ENCODE measurements around the gene PRDM16. TPM values are rescaled to one million over a fixed set of nuclear protein-coding genes. Genes with fewer than 3 reads are reported as not detected.

PRDM16 gene
- total and polyA plus RNA-seq, 2 of the 8 experiments (the other 6 are each of a cell fraction or from before 2014, with no cell fraction given), result 0.39 to 0.43 TPM

- WGBS, 2 experiments (ENCODE audit: extremely low coverage in 1 of 2, insufficient coverage in 1 of 2, insufficient read length in 1 of 2, insufficient replicate concordance in 2 of 2, low coverage in 1 of 2, low lambda C conversion rate in 2 of 2, missing lambda C conversion rate in 1 of 2), result 92% methylated on average over 17 of the region's 19 CpGs; no CpG with 5 or more reads in 1 of the 2 experiments
- ChIA-PET CTCF (ENCODE audit: partially characterized antibody) (interaction anchor here (1.0 kb wide), 1 partner anchor 134 kb away, joined by 3 read pairs; no protein-coding TSS in a partner anchor), POLR2A (ENCODE audit: partially characterized antibody) (no interaction called here)
- H2AK5ac ChIP-seq (ENCODE audit: low read depth, low read length), result no peak overlapping the region
- H2BK12ac ChIP-seq (ENCODE audit: low read depth, low read length), result no peak overlapping the region
- DNase-seq (ENCODE audit: low read depth in 1 of 2, low spot score in 2 of 2) (no peak), FAIRE-seq (no peak)
- H3K36me3 ChIP-seq (ENCODE audit: control insufficient read depth in 2 of 4, insufficient read depth in 4 of 4, low read length in 3 of 4), result no peaks in the 10 kb centered on the region
- no peak overlapping the region for H2BK120ac ChIP-seq (replicated peaks; ENCODE audit: low read depth, low read length)
- H2BK5ac ChIP-seq (ENCODE audit: low read depth, low read length), result no peak overlapping the region
- no peak overlapping the region for H3K18ac ChIP-seq (ENCODE audit: extremely low read depth, low read length)
- H3K79me1 ChIP-seq (ENCODE audit: low read depth, low read length), result no peaks in the 10 kb centered on the region
- no peak overlapping the region for H3K4me2 ChIP-seq (ENCODE audit: insufficient read depth in 1 of 2, low read depth in 2 of 2, low read length in 2 of 2)
- no peak overlapping the region for H2AFZ ChIP-seq (ENCODE audit: low read length)
- H4K20me1 ChIP-seq (replicated peaks in 1 of 2; ENCODE audit: control insufficient read depth in 1 of 2, insufficient read depth in 2 of 2, low read length in 2 of 2), result no peaks in the 10 kb centered on the region
- no peak overlapping the region for H2BK15ac ChIP-seq (ENCODE audit: low read length)
- H3K56ac ChIP-seq (replicated peaks; ENCODE audit: insufficient read length, low read depth, low read length), result no peak overlapping the region
- H3K4me1 ChIP-seq (replicated peaks in 1 of 4; ENCODE audit: control insufficient read depth in 3 of 4, insufficient read depth in 4 of 4, low read length in 3 of 4), result no peaks in the 10 kb centered on the region
- no peak overlapping the region for H4K91ac ChIP-seq (replicated peaks; ENCODE audit: insufficient read length, low read length)
- H3K14ac ChIP-seq (ENCODE audit: insufficient read length), result peak overlapping the region; percentile 88
- peak overlapping the region; percentile 51; the same call in 1 of the 2 replicates for H4K8ac ChIP-seq (ENCODE audit: extremely low read depth, insufficient read depth, low read length)
- no peaks in the 10 kb centered on the region for H3K23me2 ChIP-seq (ENCODE audit: low read depth, low read length)
- no peaks in the 10 kb centered on the region; a peak in 1 of 4 replicates for H3K9me3 ChIP-seq (ENCODE audit: insufficient read depth in 2 of 2, low read depth in 1 of 2, low read length in 1 of 2)
- H3K27ac ChIP-seq (ENCODE audit: low read depth, low read length), result no peak overlapping the region
- no peaks in the 10 kb centered on the region for H3K27me3 ChIP-seq (replicated peaks in 1 of 4; ENCODE audit: control insufficient read depth in 3 of 4, extremely low read depth in 1 of 4, insufficient read depth in 3 of 4, low read length in 3 of 4)
- no peak overlapping the region for H3K4ac ChIP-seq (replicated peaks; ENCODE audit: insufficient read length, low read depth, low read length)
- no peaks in the 10 kb centered on the region for H3K79me2 ChIP-seq (ENCODE audit: control insufficient read depth in 1 of 2, insufficient read depth in 2 of 2, low read length in 2 of 2)
- no peak overlapping the region for H4K5ac ChIP-seq (ENCODE audit: insufficient read length, low read depth, low read length)
- H3K9ac ChIP-seq (replicated peaks in 1 of 4; ENCODE audit: extremely low read depth in 1 of 4, low read depth in 3 of 4, low read length in 3 of 4), result no peak overlapping the region
- no peak overlapping the region for H3K23ac ChIP-seq (ENCODE audit: insufficient read length)
- no peak overlapping the region for H3K4me3 ChIP-seq (ENCODE audit: extremely low read depth in 1 of 4, insufficient read depth in 2 of 4, low read depth in 3 of 4, low read length in 4 of 4)
- no peak overlapping the region for H2BK20ac ChIP-seq (ENCODE audit: low read length)
- TF ChIP-seq SP2 (IDR thresholded peaks at IDR 0.05; ENCODE audit: low read length) (no peak), EP300 (IDR thresholded peaks at IDR 0.05; ENCODE audit: borderline replicate concordance in 1 of 2, low read depth in 2 of 2, low read length in 2 of 2) (no peak), CHD2 (IDR thresholded peaks at IDR 0.05; ENCODE audit: low read length) (no peak), RXRA (IDR thresholded peaks at IDR 0.05; ENCODE audit: insufficient read depth, low read depth, low read length) (no peak), SIRT6 (IDR thresholded peaks at IDR 0.05; ENCODE audit: low read length) (no peak), ATF2 (IDR thresholded peaks at IDR 0.05; ENCODE audit: low read length) (no peak), HDAC2 (IDR thresholded peaks at IDR 0.05; ENCODE audit: borderline replicate concordance in 1 of 2, low read depth in 2 of 2, low read length in 2 of 2) (no peak), POU5F1 (IDR thresholded peaks at IDR 0.05; ENCODE audit: low read depth, low read length) (no peak), BACH1 (IDR thresholded peaks at IDR 0.05; ENCODE audit: low read length) (no peak), NANOG (IDR thresholded peaks at IDR 0.05; ENCODE audit: insufficient read depth, low read depth, low read length, poor library complexity, severe bottlenecking) (no peak), SRF (IDR thresholded peaks at IDR 0.05; ENCODE audit: low read depth, low read length) (no peak)
- TF ChIP-seq, protein P1, sequence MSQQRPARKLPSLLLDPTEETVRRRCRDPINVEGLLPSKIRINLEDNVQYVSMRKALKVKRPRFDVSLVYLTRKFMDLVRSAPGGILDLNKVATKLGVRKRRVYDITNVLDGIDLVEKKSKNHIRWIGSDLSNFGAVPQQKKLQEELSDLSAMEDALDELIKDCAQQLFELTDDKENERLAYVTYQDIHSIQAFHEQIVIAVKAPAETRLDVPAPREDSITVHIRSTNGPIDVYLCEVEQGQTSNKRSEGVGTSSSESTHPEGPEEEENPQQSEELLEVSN (IDR thresholded peaks at IDR 0.05), result no peak
Observed at GRCh38 chr1:3146907-3147306, 77.9 kb downstream of the PRDM16 start.

Data from H1 (cell line).